ENCODE results near the gene TRAPPC2B.

The TRAPPC2B gene

DNA sequence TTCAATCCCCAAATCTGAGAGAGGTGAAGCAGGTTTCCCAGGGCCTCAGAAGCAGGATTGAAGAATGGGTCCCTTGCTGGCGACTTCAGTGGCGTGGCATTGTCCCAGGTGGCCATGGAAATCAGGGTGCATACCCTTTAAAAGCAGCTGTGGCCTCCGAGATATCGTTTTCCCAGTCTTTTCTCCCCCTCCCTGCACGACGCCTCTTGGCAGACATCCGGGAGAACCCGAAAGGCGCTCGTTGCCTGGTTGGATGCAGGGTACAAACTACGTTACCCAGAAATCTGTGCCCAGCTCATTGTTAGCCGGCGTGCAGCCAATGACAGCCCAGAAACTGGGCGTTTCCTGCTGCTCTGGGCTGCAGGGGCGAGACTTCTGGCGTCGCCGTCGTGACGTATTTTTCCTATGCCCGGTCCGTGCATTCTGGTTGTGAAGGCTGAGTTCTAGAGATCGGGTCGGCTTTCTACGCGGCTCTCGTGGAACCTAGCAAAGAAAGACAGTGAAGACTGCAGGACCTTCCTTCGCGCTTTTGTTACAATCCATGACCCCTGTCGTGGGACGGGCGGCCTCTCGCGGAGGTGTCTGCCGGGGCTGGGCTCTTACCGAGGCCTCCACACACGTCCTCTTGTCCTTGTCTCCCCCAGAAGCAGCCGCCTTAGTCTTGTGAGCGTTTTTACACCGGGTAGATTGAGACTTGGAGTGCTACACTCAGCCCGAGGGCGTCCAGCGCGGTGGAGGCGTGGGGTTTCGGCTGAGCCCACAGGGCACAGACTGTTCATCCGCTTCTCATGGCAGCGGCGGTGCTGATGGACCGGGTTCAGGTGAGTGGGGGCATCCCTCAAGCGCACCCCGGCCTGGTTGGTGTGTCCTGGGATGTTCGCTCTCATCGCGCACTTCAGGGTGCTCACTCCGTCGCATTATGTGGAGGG, 12.2 kb upstream of the TRAPPC2B start, which contains the start of gene ZNF304 (continued):
- TF ChIP-seq, protein P1, sequence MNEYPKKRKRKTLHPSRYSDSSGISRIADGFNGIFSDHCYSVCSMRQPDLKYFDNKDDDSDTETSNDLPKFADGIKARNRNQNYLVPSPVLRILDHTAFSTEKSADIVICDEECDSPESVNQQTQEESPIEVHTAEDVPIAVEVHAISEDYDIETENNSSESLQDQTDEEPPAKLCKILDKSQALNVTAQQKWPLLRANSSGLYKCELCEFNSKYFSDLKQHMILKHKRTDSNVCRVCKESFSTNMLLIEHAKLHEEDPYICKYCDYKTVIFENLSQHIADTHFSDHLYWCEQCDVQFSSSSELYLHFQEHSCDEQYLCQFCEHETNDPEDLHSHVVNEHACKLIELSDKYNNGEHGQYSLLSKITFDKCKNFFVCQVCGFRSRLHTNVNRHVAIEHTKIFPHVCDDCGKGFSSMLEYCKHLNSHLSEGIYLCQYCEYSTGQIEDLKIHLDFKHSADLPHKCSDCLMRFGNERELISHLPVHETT (tag by site-specific recombination; IDR thresholded peaks at IDR 0.05) = no peak
- no peak for TF ChIP-seq ZNF416 (tag by site-specific recombination; IDR thresholded peaks at IDR 0.05)
- TF ChIP-seq ZNF596 (tag by site-specific recombination; IDR thresholded peaks at IDR 0.05) = no peak
- no peak for TF ChIP-seq ZNF24 (tag by site-specific recombination; IDR thresholded peaks at IDR 0.05)
- no peak for TF ChIP-seq ZNF600 (tag by site-specific recombination; IDR thresholded peaks at IDR 0.05)
- no peak; the same call in 1 of the 2 replicates for TF ChIP-seq ZFP37 (tag by site-specific recombination; IDR thresholded peaks at IDR 0.05)
- no peak for TF ChIP-seq ZNF791 (tag by site-specific recombination; IDR thresholded peaks at IDR 0.05)
- TF ChIP-seq ZNF626 (tag by site-specific recombination; IDR thresholded peaks at IDR 0.05) = no peak
- no peak for TF ChIP-seq GLIS2 (tag by site-specific recombination; IDR thresholded peaks at IDR 0.05)
- TF ChIP-seq ZNF239 (tag by site-specific recombination; IDR thresholded peaks at IDR 0.05) = no peak
- no peak for TF ChIP-seq ZNF658 (tag by site-specific recombination; IDR thresholded peaks at IDR 0.05)
- TF ChIP-seq KLF1 (tag by site-specific recombination; IDR thresholded peaks at IDR 0.05) = peak; percentile 86
- TF ChIP-seq BCL6B (tag by site-specific recombination; IDR thresholded peaks at IDR 0.05) = no peak
- TF ChIP-seq ZNF112 (tag by site-specific recombination; IDR thresholded peaks at IDR 0.05) = no peak
- TF ChIP-seq ZNF501 (tag by site-specific recombination; IDR thresholded peaks at IDR 0.05) = 0 out of 2 replicates have a peak, but pooled peaks have one; percentile 21
- TF ChIP-seq, protein P2, sequence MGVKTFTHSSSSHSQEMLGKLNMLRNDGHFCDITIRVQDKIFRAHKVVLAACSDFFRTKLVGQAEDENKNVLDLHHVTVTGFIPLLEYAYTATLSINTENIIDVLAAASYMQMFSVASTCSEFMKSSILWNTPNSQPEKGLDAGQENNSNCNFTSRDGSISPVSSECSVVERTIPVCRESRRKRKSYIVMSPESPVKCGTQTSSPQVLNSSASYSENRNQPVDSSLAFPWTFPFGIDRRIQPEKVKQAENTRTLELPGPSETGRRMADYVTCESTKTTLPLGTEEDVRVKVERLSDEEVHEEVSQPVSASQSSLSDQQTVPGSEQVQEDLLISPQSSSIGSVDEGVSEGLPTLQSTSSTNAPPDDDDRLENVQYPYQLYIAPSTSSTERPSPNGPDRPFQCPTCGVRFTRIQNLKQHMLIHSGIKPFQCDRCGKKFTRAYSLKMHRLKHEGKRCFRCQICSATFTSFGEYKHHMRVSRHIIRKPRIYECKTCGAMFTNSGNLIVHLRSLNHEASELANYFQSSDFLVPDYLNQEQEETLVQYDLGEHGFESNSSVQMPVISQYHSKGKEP (tag by site-specific recombination; IDR thresholded peaks at IDR 0.05) = no peak
- no peak for TF ChIP-seq ZNF530 (tag by site-specific recombination; IDR thresholded peaks at IDR 0.05; ENCODE audit: low read depth)

GRCh38 chr19:57351867-57352266, 11.5 kb upstream of the TRAPPC2B start:
- H3K36me3 ChIP-seq (ENCODE audit: control insufficient read depth in 2 of 2, insufficient read depth in 1 of 2, low read length in 2 of 2) = peaks cover 38 to 41% of the 10 kb centered on the region in 2 experiments
- peak overlapping the region; percentile 34; the same call in 1 of the 2 replicates for H3K27ac ChIP-seq (ENCODE audit: extremely low read depth, low read depth, low read length)
- peaks cover 6% of the 10 kb centered on the region; the same call in 1 of the 2 replicates for H3K4me1 ChIP-seq (ENCODE audit: control insufficient read depth, insufficient read depth, low read length)
- TF ChIP-seq CTCF (tag by site-specific recombination; IDR thresholded peaks at IDR 0.05) (0 out of 2 replicates have a peak, but pooled peaks have one; percentile 11), ZNF335 (tag by site-specific recombination; conservative IDR thresholded peaks at IDR 0.05) (peak; percentile 51; the same call in 1 of the 2 replicates), ZNF501 (tag by site-specific recombination; IDR thresholded peaks at IDR 0.05) (0 out of 2 replicates have a peak, but pooled peaks have one; percentile 1), ZNF488 (tag by site-specific recombination; IDR thresholded peaks at IDR 0.05) (no peak)
- ChIA-PET CTCF (no interaction called here), POLR2A (no interaction called here)
- H3K4me3 ChIP-seq (ENCODE audit: low read depth, low read length) = peak overlapping the region; percentile 81
- H3K9me3 ChIP-seq (ENCODE audit: control insufficient read depth, insufficient read depth, low read depth, low read length) = no peaks in the 10 kb centered on the region
